B cell (primary cell): ENCODE results near the gene ST3GAL3. TPM values are rescaled to one million over a fixed set of nuclear protein-coding genes. Genes with fewer than 3 reads are reported as not detected.

ENCODE experiments used
- ATAC-seq: fragments of 200-7000 bp; cut with Tn5 transposase; one replicate; pipeline ENCODE4 v1.10.0; 2021; ENCODE audit warnings: low read depth, mild to moderate bottlenecking, moderate number of reproducible peaks, moderate library complexity
- CTCF ChIA-PET: fragments of 350-600 bp; sonication (Branson Sonifier 250); formaldehyde crosslinking; loops from one replicate; lab custom pipeline; 2021; ENCODE audit warnings: antibody characterized with exemption, inconsistent platforms; lab: Charles Lee
- POLR2A ChIA-PET: fragments of 350-600 bp; sonication (Branson Sonifier 250); formaldehyde crosslinking; loops from one replicate; lab custom pipeline; 2021; ENCODE audit warnings: antibody characterized with exemption; lab: Charles Lee
- DNase-seq: peaks from one replicate; pipeline ENCODE4 v3.0.0; 2013
- H2AFZ ChIP-seq: 2 replicates; pipeline ENCODE4 v1.6.1; 2012; ENCODE audit warnings: mild to moderate bottlenecking, low read depth, low read length; ENCODE audit not compliant: insufficient read depth, poor library complexity, severe bottlenecking
- H3K27ac ChIP-seq, 2 donors: 1 replicate in 1 of 2; 2 replicates in 1 of 2; pipeline ENCODE4 v1.5.1; 2012 to 2013; ENCODE audit warnings: low read length in 2 of 2, mild to moderate bottlenecking in 2 of 2, moderate library complexity in 1 of 2
- H3K27me3 ChIP-seq, 4 experiments: fragments of 200-600 bp in 1 of 4; sonication (generic) in 1 of 4; replicated peaks in 1 of 4; 1 replicate in 2 of 4; 2 replicates in 2 of 4; pipeline versions ENCODE4 v1.6.1 to v1.7.0; 2013 to 2016; ENCODE audit warnings: low read length in 3 of 4, mild to moderate bottlenecking in 2 of 4, mixed read lengths in 1 of 4, moderate library complexity in 1 of 4; ENCODE audit not compliant: insufficient read depth in 4 of 4, control insufficient read depth in 3 of 4; ENCODE audit errors: control extremely low read depth in 1 of 4
- H3K36me3 ChIP-seq, 2 experiments: replicated peaks in 1 of 2; 1 replicate in 1 of 2; 2 replicates in 1 of 2; pipeline versions ENCODE4 v1.6.1 to v1.7.1; 2013; ENCODE audit warnings: low read length in 1 of 2; ENCODE audit not compliant: insufficient read depth in 2 of 2, control insufficient read depth in 1 of 2; ENCODE audit errors: control extremely low read depth in 1 of 2, extremely low read depth in 1 of 2
- H3K4me1 ChIP-seq, 2 donors: fragments of 200-600 bp in 1 of 2; sonication (generic) in 1 of 2; 1 replicate in 1 of 2; 2 replicates in 1 of 2; pipeline versions ENCODE4 v1.5.1 to v1.6.1; 2013 to 2017; ENCODE audit warnings: low read length in 2 of 2; ENCODE audit not compliant: control insufficient read depth in 2 of 2, insufficient read depth in 2 of 2
- H3K4me2 ChIP-seq: replicated peaks from 2 replicates; pipeline ENCODE3; 2012; ENCODE audit warnings: mild to moderate bottlenecking, low read depth, low read length; ENCODE audit not compliant: poor library complexity, severe bottlenecking
- H3K4me3 ChIP-seq, 5 experiments: fragments of 200-600 bp in 1 of 5; sonication (generic) in 1 of 5; 1 replicate in 3 of 5; 2 replicates in 2 of 5; pipeline versions ENCODE4 v1.5.1 to v1.7.0; 2011 to 2016; ENCODE audit warnings: low read length in 4 of 5, mild to moderate bottlenecking in 4 of 5, low read depth in 2 of 5, control low read depth in 1 of 5, moderate library complexity in 1 of 5; ENCODE audit not compliant: insufficient read depth in 1 of 5; ENCODE audit errors: control extremely low read depth in 1 of 5, extremely low read depth in 1 of 5
- H3K79me2 ChIP-seq: fragments of 200-600 bp; sonication (generic); one replicate; pipeline ENCODE4 v1.6.0; 2016; ENCODE audit warnings: low read length; ENCODE audit not compliant: control insufficient read depth, insufficient read depth
- H3K9ac ChIP-seq: fragments of 200-600 bp; sonication (generic); 2 replicates; pipeline ENCODE4 v1.6.1; 2017; ENCODE audit warnings: mild to moderate bottlenecking, low read length, moderate library complexity
- H3K9me3 ChIP-seq, 3 donors: one replicate each; pipeline versions ENCODE4 v1.6.1 to v1.7.1; 2013; ENCODE audit warnings: low read length in 2 of 3; ENCODE audit not compliant: control insufficient read depth in 2 of 3, insufficient read depth in 1 of 3; ENCODE audit errors: control extremely low read depth in 1 of 3
- H4K20me1 ChIP-seq: 2 replicates; pipeline ENCODE4 v1.6.0; 2012; ENCODE audit warnings: mild to moderate bottlenecking, low read length; ENCODE audit not compliant: insufficient read depth, control insufficient read depth, poor library complexity, severe bottlenecking
- H3K27ac Mint-ChIP-seq: one replicate; pipeline ENCODE4 v1.8.0; 2021; ENCODE audit warnings: mixed read lengths
- H3K27me3 Mint-ChIP-seq: one replicate; pipeline ENCODE4 v1.8.0; 2021; ENCODE audit warnings: mixed read lengths
- H3K4me1 Mint-ChIP-seq: one replicate; pipeline ENCODE4 v1.8.0; 2021; ENCODE audit warnings: mixed read lengths
- H3K4me3 Mint-ChIP-seq: one replicate; pipeline ENCODE4 v1.8.0; 2021; ENCODE audit warnings: mixed read lengths
- H3K9me3 Mint-ChIP-seq: one replicate; pipeline ENCODE4 v1.8.0; 2022; ENCODE audit warnings: mixed read lengths; ENCODE audit not compliant: insufficient read depth
- CTCF ChIP-seq: fragments of 200-600 bp; IDR thresholded peaks from one replicate; pipeline ENCODE4 v1.8.0; 2022; ENCODE audit warnings: antibody characterized with exemption, mild to moderate bottlenecking
- EZH2 ChIP-seq: IDR thresholded peaks from 2 replicates; pipeline ENCODE4 v1.6.1; 2012; ENCODE audit warnings: borderline replicate concordance, low read depth, mild to moderate bottlenecking, moderate library complexity, low read length; ENCODE audit not compliant: insufficient read depth, poor library complexity, severe bottlenecking
- WGBS: methylation state at CpG from one replicate; pipeline ENCODE4 v1.1.5; 2013; ENCODE audit warnings: missing lambda C conversion rate; ENCODE audit not compliant: insufficient coverage; 5-methylcytosine and 5-hydroxymethylcytosine counted together
- intact Hi-C: fragments of 100-400 bp; cut with micrococcal nuclease; formaldehyde crosslinking; loops from one replicate; pipeline ENCODE4 v1.10.0; 2022
- polyA plus RNA-seq: library from polyadenylated mRNA; depleted of rRNA; stranded (reverse); fragments of >200 nt; gene quantifications from 2 replicates; pipeline ENCODE4 v1.2.3, GENCODE V29; 2012
- total RNA-seq, 2 donors: library from RNA; stranded (reverse); fragments of 120-200 nt in 1 of 2; gene quantifications; 1 replicate in 1 of 2; 2 replicates in 1 of 2; pipeline versions ENCODE4 v1.2.3 to v1.2.4, GENCODE V29; 2013 to 2022

The ST3GAL3 gene
- total and polyA plus RNA-seq, 2 donors (not counting 1 experiment from before 2014, with no cell fraction given), result 16.8 to 31.4 TPM

- Mint-ChIP-seq H3K9me3 (no peaks in the 10 kb centered on the region), H3K27me3 (no peaks in the 10 kb centered on the region), H3K27ac (no peak overlapping the region), H3K4me3 (no peak overlapping the region), H3K4me1 (no peaks in the 10 kb centered on the region)
- Histone ChIP-seq H3K4me1 (no peaks in the 10 kb centered on the region), H3K4me2 (no peak overlapping the region), H3K27me3 (no peaks in the 10 kb centered on the region), H4K20me1 (no peaks in the 10 kb centered on the region), H3K4me3 (no peak overlapping the region), H3K9me3 (no peaks in the 10 kb centered on the region), H3K79me2 (no peaks in the 10 kb centered on the region), H2AFZ (no peak overlapping the region), H3K36me3 (peaks cover 3 to 5% of the 10 kb centered on the region in 2 experiments), H3K9ac (no peak overlapping the region), H3K27ac (no peak overlapping the region)
- POLR2A ChIA-PET, result no interaction called here
- intact Hi-C loops, result no loop called here
- CTCF ChIA-PET, result no interaction called here
- 96% methylated on average over 3 of the region's 5 CpGs for whole genome bisulfite sequencing
- ATAC-seq (no peak), DNase-seq (no peak)
- no peak for TF ChIP-seq CTCF
- no peak for TF ChIP-seq EZH2
Observed at GRCh38 chr1:43908858-43909257, 201.5 kb downstream of the ST3GAL3 start.

GRCh38 chr1:43910343-43910742 is 203.0 kb downstream of the ST3GAL3 start:
- Histone ChIP-seq H3K27ac (no peak overlapping the region), H2AFZ (no peak overlapping the region), H3K4me3 (no peak overlapping the region), H3K4me1 (no peaks in the 10 kb centered on the region), H3K4me2 (no peak overlapping the region), H3K36me3 (peaks cover 3 to 5% of the 10 kb centered on the region in 2 experiments), H3K9ac (no peak overlapping the region), H3K27me3 (no peaks in the 10 kb centered on the region), H4K20me1 (no peaks in the 10 kb centered on the region), H3K79me2 (no peaks in the 10 kb centered on the region), H3K9me3 (no peaks in the 10 kb centered on the region)
- TF ChIP-seq CTCF (no peak), EZH2 (no peak)
- WGBS, result 100% methylated on average over 1 of the region's 1 CpG
- no peaks in the 10 kb centered on the region for H3K4me1 Mint-ChIP-seq
- H3K27ac Mint-ChIP-seq, result no peak overlapping the region
- DNase-seq, result no peak
- ATAC-seq, result no peak
- intact Hi-C loops, result no loop called here
- no peak overlapping the region for H3K4me3 Mint-ChIP-seq
- H3K9me3 Mint-ChIP-seq, result no peaks in the 10 kb centered on the region
- POLR2A ChIA-PET, result no interaction called here
- no peaks in the 10 kb centered on the region for H3K27me3 Mint-ChIP-seq
- CTCF ChIA-PET, result no interaction called here
